Prostate gland (tissue), 2 donors: Measurements from ENCODE around the gene SMARCA1. TPM values are rescaled to one million over a fixed set of nuclear protein-coding genes. Genes with fewer than 3 reads are reported as not detected.

Experiments
- DNase-seq: peaks from one replicate; pipeline ENCODE4 v3.0.0-alpha.2; 2019; ENCODE audit warnings: low spot score
- H3K27ac ChIP-seq, 2 donors: fragments of 200-600 bp; sonication (generic); 2 replicates each; pipeline ENCODE4 v1.5.1; 2017 to 2019
- H3K27me3 ChIP-seq: fragments of 200-600 bp; sonication (generic); replicated peaks from 2 replicates; pipeline ENCODE4 v1.5.1; 2019; ENCODE audit not compliant: insufficient read depth
- H3K36me3 ChIP-seq, 2 donors: fragments of 200-600 bp; sonication (generic); 1 replicate in 1 of 2; 2 replicates in 1 of 2; pipeline versions ENCODE4 v1.5.1 to v1.8.1; 2017 to 2019
- H3K4me1 ChIP-seq: fragments of 200-600 bp; sonication (generic); replicated peaks from 2 replicates; pipeline ENCODE4 v1.5.1; 2019
- H3K4me3 ChIP-seq, 2 donors: fragments of 200-600 bp; sonication (generic); 2 replicates each; pipeline ENCODE4 v1.5.1; 2017 to 2019
- H3K9me3 ChIP-seq: fragments of 200-600 bp; sonication (generic); 2 replicates; pipeline ENCODE4 v1.5.1; 2017
- POLR2A ChIP-seq: fragments of 450-650 bp; IDR thresholded peaks from one replicate; pipeline ENCODE4 v1.6.1; 2016; ENCODE audit warnings: antibody characterized with exemption, mild to moderate bottlenecking
- POLR2AphosphoS5 ChIP-seq: sonication (generic); formaldehyde crosslinking; IDR thresholded peaks from one replicate; pipeline ENCODE4 v1.6.1; 2017; ENCODE audit warnings: antibody characterized with exemption
- WGBS: methylation state at CpG from one replicate; pipeline ENCODE4 v1.1.5; 2018; 5-methylcytosine and 5-hydroxymethylcytosine counted together
- intact Hi-C: fragments of 100-400 bp; cut with DNase I; formaldehyde crosslinking; loops from one replicate; pipeline ENCODE4 v1.14.2; 2022
- total RNA-seq, 2 donors: library from RNA; depleted of rRNA; stranded (reverse); fragments of >200 nt; gene quantifications; one replicate each; pipeline ENCODE4 v1.1.0, GENCODE V29; 2016
- TF ChIP-seq, protein P1 (sequence below), 4 experiments: fragments of 200-600 bp in 2 of 4; fragments of 450-650 bp in 2 of 4; sonication (generic) in 2 of 4; IDR thresholded peaks; 1 replicate in 3 of 4; 2 replicates in 1 of 4; pipeline ENCODE4 v1.5.1; 2016 to 2019; ENCODE audit warnings: antibody characterized with exemption in 4 of 4, mild to moderate bottlenecking in 2 of 4, moderate library complexity in 2 of 4

The SMARCA1 gene
- total RNA-seq, 2 donors from 2014 or later = 41.9 to 157 TPM

DNA sequence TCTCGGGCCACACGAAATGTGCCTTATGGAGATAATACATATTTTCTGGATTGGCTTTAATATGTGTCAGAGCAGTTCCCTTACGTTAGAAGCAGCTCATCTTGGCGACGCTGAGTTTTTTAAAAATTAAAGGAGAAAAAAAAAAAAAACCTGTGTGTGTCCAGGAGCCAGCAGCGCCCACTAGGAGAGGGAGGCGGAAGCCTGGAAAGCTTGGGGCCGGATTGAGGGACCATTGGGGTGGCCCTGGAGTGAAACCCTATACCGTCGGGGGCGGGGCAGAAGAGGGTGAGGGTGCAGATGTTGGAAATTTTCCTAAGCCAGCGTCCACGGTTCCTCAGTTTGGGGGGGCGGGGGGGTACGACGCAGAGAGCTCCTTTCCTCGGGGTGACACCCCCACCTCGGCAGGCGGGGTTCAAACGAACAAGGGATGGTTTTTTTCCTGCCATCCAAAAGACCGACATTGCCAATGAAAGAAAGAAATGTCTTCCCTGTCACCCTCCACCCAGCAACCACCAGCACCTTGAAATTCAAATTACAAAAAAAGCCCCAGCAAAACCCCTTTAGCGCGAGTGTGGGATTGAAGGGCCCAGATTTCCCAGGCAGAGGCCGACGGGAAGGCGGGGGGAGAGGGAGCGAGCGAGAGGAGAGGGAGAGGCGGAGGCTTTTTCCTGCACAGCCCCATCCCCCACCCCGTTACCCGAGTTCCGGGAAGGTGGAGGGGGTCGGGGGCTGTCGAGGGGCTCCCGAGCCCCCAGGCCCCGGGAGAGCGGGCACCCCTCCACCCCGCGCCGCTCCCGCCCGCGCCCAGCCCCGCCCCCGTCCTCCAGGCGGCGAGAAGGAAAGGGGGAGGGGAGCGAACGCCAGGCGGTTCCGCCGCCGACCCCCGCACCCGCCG, 859 bp downstream of the SMARCA1 start:
- WGBS = 1% methylated on average over 25 of the region's 56 CpGs
- intact Hi-C loops = no loop called here
- Histone ChIP-seq H3K4me1 (no peaks in the 10 kb centered on the region), H3K27ac (peak overlapping the region; percentile 91 to 94), H3K4me3 (peak overlapping the region; percentile 67 to 71), H3K36me3 (no peaks in the 10 kb centered on the region), H3K9me3 (no peaks in the 10 kb centered on the region), H3K27me3 (no peaks in the 10 kb centered on the region)
- DNase-seq = peak; percentile 37
- TF ChIP-seq POLR2A = no peak
- TF ChIP-seq, protein P1, sequence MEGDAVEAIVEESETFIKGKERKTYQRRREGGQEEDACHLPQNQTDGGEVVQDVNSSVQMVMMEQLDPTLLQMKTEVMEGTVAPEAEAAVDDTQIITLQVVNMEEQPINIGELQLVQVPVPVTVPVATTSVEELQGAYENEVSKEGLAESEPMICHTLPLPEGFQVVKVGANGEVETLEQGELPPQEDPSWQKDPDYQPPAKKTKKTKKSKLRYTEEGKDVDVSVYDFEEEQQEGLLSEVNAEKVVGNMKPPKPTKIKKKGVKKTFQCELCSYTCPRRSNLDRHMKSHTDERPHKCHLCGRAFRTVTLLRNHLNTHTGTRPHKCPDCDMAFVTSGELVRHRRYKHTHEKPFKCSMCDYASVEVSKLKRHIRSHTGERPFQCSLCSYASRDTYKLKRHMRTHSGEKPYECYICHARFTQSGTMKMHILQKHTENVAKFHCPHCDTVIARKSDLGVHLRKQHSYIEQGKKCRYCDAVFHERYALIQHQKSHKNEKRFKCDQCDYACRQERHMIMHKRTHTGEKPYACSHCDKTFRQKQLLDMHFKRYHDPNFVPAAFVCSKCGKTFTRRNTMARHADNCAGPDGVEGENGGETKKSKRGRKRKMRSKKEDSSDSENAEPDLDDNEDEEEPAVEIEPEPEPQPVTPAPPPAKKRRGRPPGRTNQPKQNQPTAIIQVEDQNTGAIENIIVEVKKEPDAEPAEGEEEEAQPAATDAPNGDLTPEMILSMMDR (IDR thresholded peaks at IDR 0.05) = peak in 1 of 4 experiments; percentile 10

DNA sequence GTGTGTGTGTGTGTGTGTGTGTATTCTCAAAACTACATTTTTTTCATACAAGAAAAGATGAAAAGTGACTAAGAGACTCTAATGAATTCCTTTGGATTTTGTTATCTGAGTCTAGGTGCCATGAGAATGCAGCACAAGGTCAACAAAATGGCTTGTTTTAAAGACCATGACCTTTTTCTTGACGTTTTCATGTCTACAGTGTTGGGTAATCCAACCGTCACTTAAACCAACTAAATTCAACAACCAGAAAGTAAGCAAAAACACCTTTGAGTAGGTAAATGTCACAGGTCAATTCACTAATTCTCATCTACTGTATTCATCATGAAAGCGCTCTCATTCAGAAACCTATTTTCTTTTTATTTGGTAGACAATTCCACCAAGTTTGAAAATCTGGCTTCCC, 3.1 kb downstream of the SMARCA1 start:
- Histone ChIP-seq H3K27me3 (no peaks in the 10 kb centered on the region), H3K36me3 (no peaks in the 10 kb centered on the region), H3K4me1 (no peaks in the 10 kb centered on the region), H3K4me3 (no peak overlapping the region), H3K9me3 (no peaks in the 10 kb centered on the region), H3K27ac (no peak overlapping the region)
- DNase-seq = no peak
- no peak for TF ChIP-seq POLR2AphosphoS5
- 76% methylated on average over 3 of the region's 3 CpGs for WGBS
- intact Hi-C loops = no loop called here

DNA sequence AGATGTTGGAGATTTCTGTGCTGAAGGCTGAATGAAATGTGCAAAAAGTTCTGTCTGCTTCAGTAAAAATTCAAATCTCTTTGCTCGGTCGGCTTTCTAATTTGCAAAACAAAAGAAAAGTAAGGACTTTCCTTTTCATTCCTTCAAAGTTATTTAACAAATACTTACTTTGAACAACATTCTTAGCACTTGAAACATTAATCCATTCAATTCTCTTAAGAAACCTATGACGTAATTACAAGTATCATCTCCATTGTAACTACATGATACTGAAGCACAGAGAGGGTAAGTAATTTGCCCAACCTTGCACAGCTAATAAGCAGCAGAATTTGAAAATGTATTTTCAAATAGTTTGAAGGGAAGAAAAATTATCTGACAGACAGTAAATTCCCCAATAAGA, 6.9 kb downstream of the SMARCA1 start:
- Histone ChIP-seq H3K4me1 (no peaks in the 10 kb centered on the region), H3K27ac (no peak overlapping the region), H3K4me3 (no peak overlapping the region), H3K27me3 (no peaks in the 10 kb centered on the region), H3K9me3 (no peaks in the 10 kb centered on the region), H3K36me3 (no peaks in the 10 kb centered on the region)
- WGBS = 89% methylated on average over 3 of the region's 3 CpGs
- intact Hi-C loops = no loop called here
- no peak for TF ChIP-seq POLR2AphosphoS5
- TF ChIP-seq, protein P1 (IDR thresholded peaks at IDR 0.05) = no peak
- TF ChIP-seq POLR2A = no peak
- DNase-seq = no peak

DNA sequence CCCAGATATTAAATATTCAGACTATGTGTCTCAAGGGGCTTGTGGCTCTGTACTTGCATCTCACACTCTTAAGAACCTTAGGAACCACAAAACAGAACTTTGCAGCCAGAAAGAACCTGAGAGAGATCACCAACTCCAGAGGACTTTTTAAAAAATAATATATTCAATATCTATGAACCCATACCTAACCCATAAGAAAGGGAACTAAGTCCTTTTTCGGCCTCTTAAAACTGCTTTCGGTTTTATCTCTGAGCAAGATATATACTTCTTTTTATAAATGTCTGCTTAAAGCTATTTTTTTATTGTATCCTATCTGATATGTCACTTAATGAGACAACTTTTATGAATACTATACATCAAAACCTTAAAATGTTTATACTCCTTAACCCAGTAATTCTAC, 10.9 kb downstream of the SMARCA1 start:
- WGBS = 89% methylated on average over 2 of the region's 2 CpGs
- Histone ChIP-seq H3K36me3 (no peaks in the 10 kb centered on the region), H3K4me1 (no peaks in the 10 kb centered on the region), H3K4me3 (no peak overlapping the region), H3K9me3 (no peaks in the 10 kb centered on the region), H3K27me3 (no peaks in the 10 kb centered on the region), H3K27ac (no peak overlapping the region)
- intact Hi-C loops = no loop called here
- no peak for TF ChIP-seq POLR2AphosphoS5
- TF ChIP-seq, protein P1 (IDR thresholded peaks at IDR 0.05) = no peak
- TF ChIP-seq POLR2A = no peak
- DNase-seq = no peak

DNA sequence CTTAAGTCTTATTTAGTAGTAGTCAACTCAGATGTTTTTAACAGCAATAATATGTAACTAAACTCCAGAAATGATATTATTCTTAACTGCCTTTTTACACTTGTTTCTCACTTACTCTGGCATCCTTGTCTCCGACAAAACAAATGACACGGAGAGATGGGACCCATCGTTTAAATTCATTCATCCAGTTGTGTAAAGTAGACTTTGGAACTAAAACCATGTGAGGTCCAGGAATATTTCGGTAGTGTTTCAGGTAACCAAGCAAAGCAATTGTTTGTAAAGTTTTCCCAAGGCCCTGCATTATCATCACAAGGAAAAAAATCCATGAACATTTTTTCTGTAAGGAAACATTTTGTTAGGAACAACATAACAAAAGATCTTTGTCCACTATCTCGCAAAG, 11.6 kb downstream of the SMARCA1 start:
- Histone ChIP-seq H3K4me3 (no peak overlapping the region), H3K27ac (no peak overlapping the region), H3K36me3 (no peaks in the 10 kb centered on the region), H3K4me1 (no peaks in the 10 kb centered on the region), H3K9me3 (no peaks in the 10 kb centered on the region), H3K27me3 (no peaks in the 10 kb centered on the region)
- TF ChIP-seq POLR2AphosphoS5 (no peak), POLR2A (no peak)
- TF ChIP-seq, protein P1 (IDR thresholded peaks at IDR 0.05) = no peak
- WGBS = 86% methylated on average over 5 of the region's 5 CpGs
- DNase-seq = no peak
- intact Hi-C loops = no loop called here
